HL-60 (cell line): ENCODE data around the gene DAAM2.

Experiments used
- DNase-seq, 2 experiments: peaks; one replicate each; pipeline ENCODE4 v3.0.0-alpha.2; 2010 to 2020; ENCODE audit warnings: low read depth in 1 of 2, low spot score in 1 of 2
- H3K27ac ChIP-seq: fragments of 250-450 bp; sonication (Bioruptor Pico); replicated peaks from 2 replicates; pipeline ENCODE4 v1.5.1; 2020; ENCODE audit warnings: mild to moderate bottlenecking, moderate library complexity
- H3K27me3 ChIP-seq: fragments of 250-450 bp; sonication (Bioruptor Pico); 2 replicates; pipeline ENCODE4 v1.5.1; 2021; ENCODE audit warnings: mild to moderate bottlenecking, moderate library complexity; ENCODE audit not compliant: insufficient read depth, poor library complexity, severe bottlenecking
- H3K4me3 ChIP-seq: replicated peaks from 2 replicates; pipeline ENCODE4 v1.5.1; 2011; ENCODE audit warnings: mild to moderate bottlenecking, control low read depth, low read length; ENCODE audit not compliant: insufficient read depth
- GABPA ChIP-seq: IDR thresholded peaks from 2 replicates; pipeline ENCODE4 v1.6.1; 2012; ENCODE audit warnings: low read depth
- POLR2AphosphoS5 ChIP-seq: IDR thresholded peaks from 2 replicates; pipeline ENCODE4 v1.6.1; 2012; ENCODE audit warnings: low read depth
- SPI1 ChIP-seq: IDR thresholded peaks from 2 replicates; pipeline ENCODE4 v1.6.1; 2012; ENCODE audit warnings: low read depth, mild to moderate bottlenecking, borderline replicate concordance
- TF ChIP-seq, protein P1 (sequence below): IDR thresholded peaks from 2 replicates; pipeline ENCODE4 v1.6.1; 2012; ENCODE audit warnings: low read depth; ENCODE audit not compliant: insufficient replicate concordance
- TF ChIP-seq, protein P2 (sequence below): IDR thresholded peaks from one replicate; pipeline ENCODE4 v1.5.1; 2011; ENCODE audit warnings: low read length, control low read depth, inconsistent platforms; ENCODE audit not compliant: insufficient read depth

The DAAM2 gene

DNA sequence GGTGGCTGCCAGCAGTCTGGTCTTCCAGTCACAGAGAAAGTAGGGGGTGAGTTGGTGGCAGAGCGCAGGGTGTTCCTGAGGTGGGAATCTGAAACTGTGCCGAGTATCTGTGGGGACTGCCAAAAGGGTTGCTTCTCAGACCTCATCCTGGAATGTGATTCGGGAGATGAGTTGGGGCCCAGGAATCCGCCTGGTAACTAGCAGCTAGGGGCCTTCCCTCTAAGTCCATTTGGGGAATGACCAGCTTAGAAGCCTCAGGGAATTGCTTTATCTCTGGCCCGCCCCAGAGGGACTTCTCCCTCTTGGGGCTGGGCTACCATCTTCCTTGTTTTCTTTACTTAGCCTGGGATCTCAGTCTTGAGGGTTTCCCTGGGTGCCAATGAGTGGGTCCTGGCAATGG, 92.5 kb downstream of the DAAM2 start:
- Histone ChIP-seq H3K4me3 (no peak overlapping the region), H3K27me3 (peaks cover 6% of the 10 kb centered on the region), H3K27ac (no peak overlapping the region)
- no peak for DNase-seq
- TF ChIP-seq, protein P1, sequence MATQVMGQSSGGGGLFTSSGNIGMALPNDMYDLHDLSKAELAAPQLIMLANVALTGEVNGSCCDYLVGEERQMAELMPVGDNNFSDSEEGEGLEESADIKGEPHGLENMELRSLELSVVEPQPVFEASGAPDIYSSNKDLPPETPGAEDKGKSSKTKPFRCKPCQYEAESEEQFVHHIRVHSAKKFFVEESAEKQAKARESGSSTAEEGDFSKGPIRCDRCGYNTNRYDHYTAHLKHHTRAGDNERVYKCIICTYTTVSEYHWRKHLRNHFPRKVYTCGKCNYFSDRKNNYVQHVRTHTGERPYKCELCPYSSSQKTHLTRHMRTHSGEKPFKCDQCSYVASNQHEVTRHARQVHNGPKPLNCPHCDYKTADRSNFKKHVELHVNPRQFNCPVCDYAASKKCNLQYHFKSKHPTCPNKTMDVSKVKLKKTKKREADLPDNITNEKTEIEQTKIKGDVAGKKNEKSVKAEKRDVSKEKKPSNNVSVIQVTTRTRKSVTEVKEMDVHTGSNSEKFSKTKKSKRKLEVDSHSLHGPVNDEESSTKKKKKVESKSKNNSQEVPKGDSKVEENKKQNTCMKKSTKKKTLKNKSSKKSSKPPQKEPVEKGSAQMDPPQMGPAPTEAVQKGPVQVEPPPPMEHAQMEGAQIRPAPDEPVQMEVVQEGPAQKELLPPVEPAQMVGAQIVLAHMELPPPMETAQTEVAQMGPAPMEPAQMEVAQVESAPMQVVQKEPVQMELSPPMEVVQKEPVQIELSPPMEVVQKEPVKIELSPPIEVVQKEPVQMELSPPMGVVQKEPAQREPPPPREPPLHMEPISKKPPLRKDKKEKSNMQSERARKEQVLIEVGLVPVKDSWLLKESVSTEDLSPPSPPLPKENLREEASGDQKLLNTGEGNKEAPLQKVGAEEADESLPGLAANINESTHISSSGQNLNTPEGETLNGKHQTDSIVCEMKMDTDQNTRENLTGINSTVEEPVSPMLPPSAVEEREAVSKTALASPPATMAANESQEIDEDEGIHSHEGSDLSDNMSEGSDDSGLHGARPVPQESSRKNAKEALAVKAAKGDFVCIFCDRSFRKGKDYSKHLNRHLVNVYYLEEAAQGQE: no peak
- no peak for TF ChIP-seq POLR2AphosphoS5
- no peak for TF ChIP-seq SPI1
- no peak for TF ChIP-seq GABPA
- TF ChIP-seq, protein P2, sequence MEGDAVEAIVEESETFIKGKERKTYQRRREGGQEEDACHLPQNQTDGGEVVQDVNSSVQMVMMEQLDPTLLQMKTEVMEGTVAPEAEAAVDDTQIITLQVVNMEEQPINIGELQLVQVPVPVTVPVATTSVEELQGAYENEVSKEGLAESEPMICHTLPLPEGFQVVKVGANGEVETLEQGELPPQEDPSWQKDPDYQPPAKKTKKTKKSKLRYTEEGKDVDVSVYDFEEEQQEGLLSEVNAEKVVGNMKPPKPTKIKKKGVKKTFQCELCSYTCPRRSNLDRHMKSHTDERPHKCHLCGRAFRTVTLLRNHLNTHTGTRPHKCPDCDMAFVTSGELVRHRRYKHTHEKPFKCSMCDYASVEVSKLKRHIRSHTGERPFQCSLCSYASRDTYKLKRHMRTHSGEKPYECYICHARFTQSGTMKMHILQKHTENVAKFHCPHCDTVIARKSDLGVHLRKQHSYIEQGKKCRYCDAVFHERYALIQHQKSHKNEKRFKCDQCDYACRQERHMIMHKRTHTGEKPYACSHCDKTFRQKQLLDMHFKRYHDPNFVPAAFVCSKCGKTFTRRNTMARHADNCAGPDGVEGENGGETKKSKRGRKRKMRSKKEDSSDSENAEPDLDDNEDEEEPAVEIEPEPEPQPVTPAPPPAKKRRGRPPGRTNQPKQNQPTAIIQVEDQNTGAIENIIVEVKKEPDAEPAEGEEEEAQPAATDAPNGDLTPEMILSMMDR: no peak

DNA sequence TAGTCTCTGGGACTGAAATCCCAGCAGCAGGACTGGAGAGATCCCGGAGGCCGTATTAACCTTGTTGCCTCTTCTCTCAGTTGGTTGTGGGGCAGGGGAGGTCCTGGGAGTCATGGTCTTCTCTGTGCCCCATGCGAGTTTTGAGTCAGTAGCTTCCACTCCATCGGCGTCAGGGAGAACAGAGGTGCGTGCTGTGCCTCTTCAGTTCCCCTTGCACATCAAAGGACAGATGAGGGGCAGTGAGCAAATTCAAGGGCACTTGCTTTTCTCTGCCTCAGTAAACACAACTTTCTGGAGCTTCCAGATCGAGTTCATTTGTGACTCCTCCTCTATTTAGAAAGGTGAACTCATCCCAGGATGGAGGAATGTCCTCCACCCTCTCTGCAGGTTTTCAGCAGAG, 93.5 kb downstream of the DAAM2 start:
- no peak overlapping the region for H3K27ac ChIP-seq
- TF ChIP-seq POLR2AphosphoS5: no peak
- TF ChIP-seq GABPA: no peak
- TF ChIP-seq, protein P1: no peak
- TF ChIP-seq, protein P2: no peak
- TF ChIP-seq SPI1: no peak
- DNase-seq: no peak
- no peak overlapping the region for H3K4me3 ChIP-seq
- peaks cover 6% of the 10 kb centered on the region for H3K27me3 ChIP-seq

DNA sequence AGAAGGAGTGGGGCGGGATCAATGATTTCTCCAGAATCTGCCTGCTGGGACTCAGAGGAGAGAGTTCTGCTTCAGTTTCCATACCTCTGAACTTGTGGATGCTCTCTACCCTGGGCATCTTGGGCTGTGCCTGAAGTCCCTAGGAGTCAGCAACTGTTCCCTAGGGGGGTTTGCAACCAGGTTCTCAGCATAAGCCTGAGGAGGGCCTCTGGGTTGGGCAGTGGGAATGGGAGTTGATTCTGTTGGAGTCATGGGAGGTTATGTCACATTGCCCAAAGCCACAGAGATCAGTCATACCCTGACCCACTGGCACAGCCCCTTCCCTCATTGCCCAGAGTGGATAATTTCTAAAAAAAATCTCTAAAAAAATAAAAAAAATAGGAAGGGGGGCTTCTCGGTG, 94.7 kb downstream of the DAAM2 start:
- Histone ChIP-seq H3K4me3 (no peak overlapping the region), H3K27me3 (peaks cover 6% of the 10 kb centered on the region), H3K27ac (no peak overlapping the region)
- no peak for DNase-seq
- TF ChIP-seq POLR2AphosphoS5 (no peak), GABPA (no peak), SPI1 (no peak)
- TF ChIP-seq, protein P2: no peak
- TF ChIP-seq, protein P1: no peak
